ENCODE results near the gene CFD. TPM values are rescaled to one million over a fixed set of nuclear protein-coding genes. Genes with fewer than 3 reads are reported as not detected.

Gene CFD
- total RNA-seq, 1 experiment from 2014 or later = 1.9 TPM

- Histone ChIP-seq H3T11ph (ENCODE audit: low read length) (no peak overlapping the region), H3K4me1 (ENCODE audit: insufficient read depth, low read length) (no peaks in the 10 kb centered on the region; the same call in 1 of the 2 replicates), H4K20me1 (ENCODE audit: control insufficient read depth, insufficient read depth, insufficient read length) (no peaks in the 10 kb centered on the region), H3K14ac (ENCODE audit: insufficient read depth, low read length) (no peak overlapping the region), H2BK120ac (ENCODE audit: low read depth, low read length, poor library complexity, severe bottlenecking) (no peak overlapping the region), H3K23me2 (ENCODE audit: insufficient read length, low read depth, low read length, poor library complexity, severe bottlenecking) (no peaks in the 10 kb centered on the region), H4K5ac (ENCODE audit: insufficient read length, low read depth, low read length) (no peak overlapping the region), H3K56ac (ENCODE audit: insufficient read length, low read depth, low read length) (no peak overlapping the region), H2AK5ac (ENCODE audit: insufficient read length, low read length) (no peak overlapping the region), H2BK20ac (ENCODE audit: low read depth, low read length, poor library complexity, severe bottlenecking) (no peak overlapping the region), H3K4ac (ENCODE audit: low read depth, low read length) (no peak overlapping the region), H2BK5ac (ENCODE audit: insufficient read length, low read length) (no peak overlapping the region), H3K27me3 (ENCODE audit: insufficient read depth, low read length) (no peaks in the 10 kb centered on the region), H2AFZ (ENCODE audit: low read length) (no peak overlapping the region), H2BK12ac (ENCODE audit: insufficient read length, low read depth, low read length) (no peak overlapping the region), H3K23ac (ENCODE audit: insufficient read length, low read depth, low read length) (no peak overlapping the region), H2BK15ac (ENCODE audit: low read depth, low read length) (no peak overlapping the region), H3K9ac (ENCODE audit: extremely low read depth, insufficient read length, low read length) (no peak overlapping the region), H3K4me2 (ENCODE audit: insufficient read depth, insufficient read length, low read length) (no peak overlapping the region), H4K91ac (ENCODE audit: insufficient read length, low read depth, low read length) (no peak overlapping the region), H3K9me3 (ENCODE audit: control insufficient read depth, low read depth, low read length) (no peaks in the 10 kb centered on the region), H4K8ac (replicated peaks; ENCODE audit: insufficient read length, low read depth, low read length) (no peak overlapping the region), H3K27ac (ENCODE audit: insufficient read length, low read depth, low read length) (no peak overlapping the region), H3K79me2 (ENCODE audit: insufficient read depth, low read length) (no peaks in the 10 kb centered on the region; the same call in 1 of the 2 replicates), H3K18ac (ENCODE audit: insufficient read length, low read depth, low read length) (no peak overlapping the region), H3K79me1 (ENCODE audit: insufficient read depth, low read depth, low read length, poor library complexity, severe bottlenecking) (no peaks in the 10 kb centered on the region)
- DNase-seq = peak; percentile 71
- Mint-ChIP-seq H3K9me3 (no peaks in the 10 kb centered on the region; a peak in 1 of 5 replicates), H3K27ac (peak overlapping the region in 1 of 3 experiments; percentile 49; a peak in 2 of 7 replicates), H3K4me1 (peaks cover 6 to 22% of the 10 kb centered on the region in 2 experiments), H3K36me3 (ENCODE audit: insufficient read depth in 1 of 3, low read depth in 3 of 3) (peaks cover 2 to 23% (median 22%) of the 10 kb centered on the region in 3 experiments; a peak in 6 of 7 replicates), H3K27me3 (ENCODE audit: low read depth) (peaks cover 4% of the 10 kb centered on the region; the same call in 1 of the 2 replicates), H3K4me3 (no peak overlapping the region)
- peak; percentile 47 for TF ChIP-seq CTCF (conservative IDR thresholded peaks at IDR 0.05)
- WGBS (ENCODE audit: extremely low coverage, insufficient read length, low lambda C conversion rate) = no CpG with 5 or more reads among the region's 26 CpGs
Measured at GRCh38 chr19:897442-898039, 38.1 kb downstream of the CFD start.

Data from H9 (cell line).